ENCODE measurements around the gene SMAGP.
"Not testable (repeated sequence)": the region's sequence is repeated elsewhere in the genome, so short reads cannot be mapped to it uniquely, and the experiment has no call there.

Gene SMAGP

GRCh38 chr12:51270067-51270950 lies at the start of gene SMAGP:
TSS of gene SMAGP (minus strand) at chr12:51270415. CDS start at chr12:51269278, 1,137 bp downstream.
- no peak for DNase-seq (ENCODE audit: low read depth in 1 of 2, low spot score in 1 of 2)

GRCh38 chr12:51318846-51319599 lies 48.8 kb upstream of the SMAGP start:
- no peak for DNase-seq (ENCODE audit: low read depth in 1 of 2, low spot score in 1 of 2)

GRCh38 chr12:51318057-51318806 lies 48.0 kb upstream of the SMAGP start:
- not testable (repeated sequence) for DNase-seq (ENCODE audit: low read depth in 1 of 2, low spot score in 1 of 2)

- DNase-seq (ENCODE audit: low read depth in 1 of 2, low spot score in 1 of 2): no peak
Measured at GRCh38 chr12:51311389-51311788, 41.2 kb upstream of the SMAGP start.

GRCh38 chr12:51307655-51308593 lies 37.7 kb upstream of the SMAGP start:
- DNase-seq (ENCODE audit: low read depth in 1 of 2, low spot score in 1 of 2): no peak

GRCh38 chr12:51306507-51306906 lies 36.3 kb upstream of the SMAGP start:
- no peak for DNase-seq (ENCODE audit: low read depth in 1 of 2, low spot score in 1 of 2)

GRCh38 chr12:51300768-51301167 lies 30.6 kb upstream of the SMAGP start:
- DNase-seq (ENCODE audit: low read depth in 1 of 2, low spot score in 1 of 2): not testable (repeated sequence)

GRCh38 chr12:51295651-51296050 lies 25.4 kb upstream of the SMAGP start:
- DNase-seq (ENCODE audit: low read depth in 1 of 2, low spot score in 1 of 2): no peak

GRCh38 chr12:51294097-51294496 lies 23.9 kb upstream of the SMAGP start:
- not testable (repeated sequence) for DNase-seq (ENCODE audit: low read depth in 1 of 2, low spot score in 1 of 2)

- DNase-seq (ENCODE audit: low read depth in 1 of 2, low spot score in 1 of 2): no peak
Measured at GRCh38 chr12:51293696-51294095, 23.5 kb upstream of the SMAGP start.

- DNase-seq (ENCODE audit: low read depth in 1 of 2, low spot score in 1 of 2): not testable (repeated sequence)
Measured at GRCh38 chr12:51291603-51292513, 21.6 kb upstream of the SMAGP start.

GRCh38 chr12:51285843-51286242 lies 15.6 kb upstream of the SMAGP start:
- no peak for DNase-seq (ENCODE audit: low read depth in 1 of 2, low spot score in 1 of 2)

- DNase-seq (ENCODE audit: low read depth in 1 of 2, low spot score in 1 of 2): no peak
Measured at GRCh38 chr12:51281202-51281924, 11.1 kb upstream of the SMAGP start.

GRCh38 chr12:51275088-51275487 lies 4.9 kb upstream of the SMAGP start:
- no peak for DNase-seq (ENCODE audit: low read depth in 1 of 2, low spot score in 1 of 2)

- DNase-seq (ENCODE audit: low read depth in 1 of 2, low spot score in 1 of 2): not testable (repeated sequence)
Measured at GRCh38 chr12:51272810-51273209, 2.6 kb upstream of the SMAGP start.

- DNase-seq (ENCODE audit: low read depth in 1 of 2, low spot score in 1 of 2): no peak
Measured at GRCh38 chr12:51270951-51271518, 820 bp upstream of the SMAGP start.

- DNase-seq (ENCODE audit: low read depth in 1 of 2, low spot score in 1 of 2): peak in 1 of 2 donors; percentile 32
Measured at GRCh38 chr12:51269174-51270066, 795 bp downstream of the SMAGP start.
